AG04450 (cell line): ENCODE results near the gene MKLN1. TPM values are rescaled to one million over a fixed set of nuclear protein-coding genes. Genes with fewer than 3 reads are reported as not detected.

Experiments
- CTCF ChIA-PET: fragments of 300-600, 350-600 bp; formaldehyde crosslinking; extraction: SDS; loops from one replicate; lab custom pipeline; 2022; ENCODE audit warnings: antibody characterized with exemption, inconsistent platforms; lab: Charles Lee
- POLR2A ChIA-PET: fragments of 350-600 bp; formaldehyde crosslinking; extraction: SDS; loops from one replicate; lab custom pipeline; 2021; ENCODE audit warnings: antibody characterized with exemption, inconsistent platforms; lab: Yijun Ruan, JAX
- DNase-seq: peaks from one replicate; pipeline ENCODE4 v3.0.0-alpha.2; 2011; ENCODE audit warnings: low read depth, low spot score
- H3K27ac ChIP-seq: one replicate; pipeline ENCODE4 v1.5.1; 2012; ENCODE audit warnings: low read depth, low read length, control low read depth
- H3K27me3 ChIP-seq: one replicate; pipeline ENCODE4 v1.6.0; 2012; ENCODE audit warnings: low read length; ENCODE audit not compliant: control insufficient read depth, insufficient read depth
- H3K4me3 ChIP-seq: 2 replicates; pipeline ENCODE4 v1.5.1; 2011; ENCODE audit warnings: mild to moderate bottlenecking, low read depth, low read length, control low read depth
- H3K9me3 ChIP-seq: 2 replicates; pipeline ENCODE4 v1.5.1; 2012; ENCODE audit warnings: low read length; ENCODE audit not compliant: control insufficient read depth, insufficient read depth
- CTCF ChIP-seq: IDR thresholded peaks from 2 replicates; pipeline ENCODE4 v1.5.1; 2011; ENCODE audit warnings: low read depth, low read length, control low read depth, inconsistent platforms
- polyA plus RNA-seq: library from polyadenylated mRNA; depleted of rRNA; stranded (reverse); fragments of >200 nt; gene quantifications from 2 replicates; pipeline ENCODE4 v1.2.3, GENCODE V29; 2011; rRNA removed

The MKLN1 gene
- polyA plus RNA-seq, 1 experiment, result 56.8 TPM

DNA sequence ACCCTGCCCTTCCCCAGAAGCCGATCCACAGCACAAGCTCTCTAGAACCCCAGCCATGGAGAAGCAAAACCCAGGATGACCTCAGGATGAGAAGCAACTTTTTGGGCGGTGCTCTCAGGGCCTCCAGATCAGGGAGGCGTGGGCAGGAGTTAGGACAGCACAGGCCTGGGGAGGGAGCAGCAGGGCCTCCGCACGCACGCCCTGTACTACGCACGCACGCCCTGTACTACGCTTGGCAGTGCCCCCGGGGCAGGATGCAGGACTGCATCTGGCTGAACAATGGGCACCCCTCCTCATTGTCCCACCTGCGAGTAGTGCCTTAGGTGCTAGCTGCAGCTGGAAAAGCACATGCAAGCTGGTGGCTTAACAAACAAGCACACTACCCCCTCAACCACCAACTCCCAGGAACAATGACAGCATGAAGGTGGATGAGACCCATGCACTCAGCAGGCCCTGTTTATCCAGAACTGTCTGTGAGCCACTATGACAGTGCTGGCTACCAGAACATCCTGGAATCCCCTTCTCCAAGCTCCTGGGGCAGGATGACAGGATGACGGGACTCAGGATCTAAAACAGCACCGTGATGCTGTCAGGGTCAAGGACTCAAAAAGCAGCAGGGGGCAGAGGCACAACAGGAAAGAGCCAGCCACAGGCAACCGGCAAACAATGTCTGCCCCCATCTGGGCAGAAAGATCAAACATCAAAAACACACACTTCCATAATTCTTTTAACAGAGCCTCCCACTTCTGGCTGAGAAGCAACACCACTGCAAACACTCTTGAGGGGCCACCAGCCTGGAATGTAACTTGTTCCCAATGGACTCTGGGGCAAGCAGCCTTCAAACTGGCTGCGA lies 217.0 kb downstream of the MKLN1 start:
- ChIA-PET CTCF (interaction anchor here (0.7 to 4.2 kb wide), 3 partner anchors 36 to 111 kb away, joined by 3 to 20 read pairs (median 3); no protein-coding TSS in a partner anchor), POLR2A (no interaction called here)
- Histone ChIP-seq H3K4me3 (no peak overlapping the region), H3K27ac (no peak overlapping the region), H3K9me3 (no peaks in the 10 kb centered on the region), H3K27me3 (peaks cover 7% of the 10 kb centered on the region)
- peak; percentile 29 for TF ChIP-seq CTCF
- DNase-seq, result no peak

- ChIA-PET CTCF (interaction anchor here (0.9 to 4.2 kb wide), 7 partner anchors 8 to 109 kb away, joined by 3 to 20 read pairs (median 7); no protein-coding TSS in a partner anchor), POLR2A (no interaction called here)
- H3K4me3 ChIP-seq, result no peak overlapping the region
- H3K27ac ChIP-seq, result no peak overlapping the region
- no peak for TF ChIP-seq CTCF
- no peak for DNase-seq
- peaks cover 9% of the 10 kb centered on the region for H3K27me3 ChIP-seq
- no peaks in the 10 kb centered on the region for H3K9me3 ChIP-seq
Observed at GRCh38 chr7:131546126-131546525, 218.4 kb downstream of the MKLN1 start.

Other genes starting within 250 kb of the MKLN1 start
- gene PODXL, start 228.8 kb downstream of the MKLN1 start, polyA plus RNA-seq, result 0.79 and 0.92 TPM in 2 replicates